Fibroblast of skin of scalp (primary cell): ENCODE results near the gene DHX16. TPM values are rescaled to one million over a fixed set of nuclear protein-coding genes. Genes with fewer than 3 reads are reported as not detected.
A peak's percentile ranks its signal among the peaks of the same experiment; 100 is the strongest.
"Not testable (repeated sequence)": the region's sequence is repeated elsewhere in the genome, so short reads cannot be mapped to it uniquely, and the experiment has no call there.

Experiments
- DNase-seq: peaks from one replicate; pipeline ENCODE4 v3.0.0-alpha.2; 2013
- polyA plus RNA-seq, 2 experiments: library from polyadenylated mRNA; unstranded; fragments of 120-200 nt; gene quantifications; one replicate each; pipeline ENCODE4 v1.2.1, GENCODE V29; 2013; ENCODE audit not compliant: insufficient read length in 2 of 2

Gene DHX16
- 32.0 TPM for polyA plus RNA-seq (2013, experiment 1 of 2; ENCODE audit: insufficient read length)
- polyA plus RNA-seq (2013, experiment 2 of 2; ENCODE audit: insufficient read length), result 31.3 TPM

- DNase-seq, result peak; percentile 99
Measured at GRCh38 chr6:30672445-30673253, at the start of gene DHX16. TSS of gene DHX16 (minus strand) at chr6:30673006. CDS start at chr6:30672841, 165 bp downstream.

GRCh38 chr6:30722025-30722279 lies 49.1 kb upstream of the DHX16 start:
- peak; percentile 32 for DNase-seq

- peak; percentile 94 for DNase-seq
Measured at GRCh38 chr6:30721198-30722024, 48.6 kb upstream of the DHX16 start.

- peak; percentile 54 for DNase-seq
Measured at GRCh38 chr6:30720738-30721197, 48.0 kb upstream of the DHX16 start.

GRCh38 chr6:30719791-30720737 lies 47.3 kb upstream of the DHX16 start, which contains the start of gene TUBB:
TSS of gene TUBB (plus strand) at chr6:30720352. CDS start at chr6:30720507, 155 bp downstream.
- DNase-seq, result peak; percentile 99

- DNase-seq, result no peak
Measured at GRCh38 chr6:30719356-30719755, 46.5 kb upstream of the DHX16 start.

GRCh38 chr6:30717845-30718720 lies 45.3 kb upstream of the DHX16 start:
- not testable (repeated sequence) for DNase-seq

- peak; percentile 100 for DNase-seq
Measured at GRCh38 chr6:30717129-30717844, 44.5 kb upstream of the DHX16 start, which contains the start of gene MDC1. TSS of gene MDC1 (minus strand) at chr6:30717281. CDS start at chr6:30715175, 2,106 bp downstream.

- no peak for DNase-seq
Measured at GRCh38 chr6:30716879-30717128, 44.0 kb upstream of the DHX16 start.

- DNase-seq, result no peak
Measured at GRCh38 chr6:30714263-30714662, 41.5 kb upstream of the DHX16 start.

GRCh38 chr6:30712441-30712945 lies 39.7 kb upstream of the DHX16 start:
- no peak for DNase-seq

- DNase-seq, result no peak
Measured at GRCh38 chr6:30711758-30712380, 39.1 kb upstream of the DHX16 start.

- no peak for DNase-seq
Measured at GRCh38 chr6:30709101-30709868, 36.5 kb upstream of the DHX16 start.

GRCh38 chr6:30707281-30707850 lies 34.6 kb upstream of the DHX16 start:
- no peak for DNase-seq

GRCh38 chr6:30705620-30706019 lies 32.8 kb upstream of the DHX16 start:
- no peak for DNase-seq

GRCh38 chr6:30703821-30704220 lies 31.0 kb upstream of the DHX16 start:
- no peak for DNase-seq

GRCh38 chr6:30703011-30703410 lies 30.2 kb upstream of the DHX16 start:
- no peak for DNase-seq

GRCh38 chr6:30700340-30700739 lies 27.5 kb upstream of the DHX16 start:
- DNase-seq, result no peak

- no peak for DNase-seq
Measured at GRCh38 chr6:30696432-30696831, 23.6 kb upstream of the DHX16 start.
